GM12878 (cell line): Measurements from ENCODE around the gene RAB4B. TPM values are rescaled to one million over a fixed set of nuclear protein-coding genes. Genes with fewer than 3 reads are reported as not detected.

ENCODE experiments used
- ATAC-seq: fragments of 200-7000 bp; cut with Tn5 transposase; 3 replicates; pipeline ENCODE4 v1.9.1; 2020; ENCODE audit warnings: mild to moderate bottlenecking, moderate library complexity
- BruUV-seq: library from RNA; stranded (reverse); fragments of 400-500 nt; replicated peaks from 2 replicates; lab custom pipeline; 2021; lab: Mats Ljungman, UMichigan
- CTCF ChIA-PET: fragments of 300-600 bp; sonication (Branson Sonifier 250); formaldehyde crosslinking; extraction: SDS; loops from one replicate; lab custom pipeline; 2021; ENCODE audit warnings: inconsistent platforms; lab: Yijun Ruan, JAX
- POLR2A ChIA-PET: fragments of 350-600 bp; formaldehyde crosslinking; extraction: SDS; loops from one replicate; lab custom pipeline; 2021; ENCODE audit warnings: inconsistent platforms; lab: Charles Lee
- RAD21 ChIA-PET: fragments of 300-600 bp; sonication (Branson Sonifier 250); formaldehyde crosslinking; loops from one replicate; lab custom pipeline; 2023; ENCODE audit warnings: antibody characterized with exemption; ENCODE audit not compliant: unreplicated experiment; lab: Charles Lee
- SMC1A ChIA-PET: fragments of 300-600 bp; sonication (Branson Sonifier 250); formaldehyde crosslinking; loops from one replicate; lab custom pipeline; 2023; ENCODE audit not compliant: unreplicated experiment, uncharacterized antibody; lab: Charles Lee
- DNase-seq: peaks from one replicate; pipeline ENCODE4 v3.0.0-alpha.2; 2011; ENCODE audit warnings: low read depth, low spot score
- FAIRE-seq: peaks from 3 replicates; lab custom pipeline; 2011; peaks lifted over from hg19 to GRCh38; lab: Jason Lieb, UNC
- H2AFZ ChIP-seq: 2 replicates; pipeline ENCODE4 v1.6.0; 2011; ENCODE audit warnings: low read depth, low read length, control low read depth; ENCODE audit not compliant: control insufficient read depth
- H3K27ac ChIP-seq: 2 replicates; pipeline ENCODE4 v1.5.1; 2011; ENCODE audit warnings: control low read depth; ENCODE audit not compliant: control insufficient read depth, insufficient read depth
- H3K27me3 ChIP-seq, 2 experiments: replicated peaks in 1 of 2; 2 replicates each; pipeline versions ENCODE4 v1.6.0 to v1.6.1; 2011; ENCODE audit warnings: low read length in 1 of 2; ENCODE audit not compliant: control insufficient read depth in 2 of 2, insufficient read depth in 2 of 2
- H3K36me3 ChIP-seq, 2 experiments: 2 replicates each; pipeline ENCODE4 v1.5.1; 2011; ENCODE audit warnings: low read length in 1 of 2; ENCODE audit not compliant: control insufficient read depth in 2 of 2, insufficient read depth in 2 of 2
- H3K4me1 ChIP-seq: 2 replicates; pipeline ENCODE4 v1.6.1; 2011; ENCODE audit warnings: mild to moderate bottlenecking, low read length, moderate library complexity, mixed read lengths; ENCODE audit not compliant: control insufficient read depth, insufficient read depth
- H3K4me2 ChIP-seq: 2 replicates; pipeline ENCODE4 v1.6.0; 2011; ENCODE audit warnings: control low read depth; ENCODE audit not compliant: control insufficient read depth, insufficient read depth
- H3K4me3 ChIP-seq: fragments of 200-600 bp; sonication (generic); 2 replicates; pipeline ENCODE4 v1.5.1; 2016
- H3K79me2 ChIP-seq: 2 replicates; pipeline ENCODE4 v1.6.0; 2011; ENCODE audit warnings: low read length; ENCODE audit not compliant: control insufficient read depth, insufficient read depth
- H3K9ac ChIP-seq: 2 replicates; pipeline ENCODE4 v1.8.0; 2011; ENCODE audit warnings: low read length, control low read depth, mixed read lengths; ENCODE audit not compliant: control insufficient read depth, insufficient read depth
- H3K9me3 ChIP-seq: replicated peaks from 3 replicates; pipeline ENCODE4 v1.5.1; 2011; ENCODE audit warnings: mild to moderate bottlenecking, low read length; ENCODE audit not compliant: control insufficient read depth, insufficient read depth
- H4K20me1 ChIP-seq: 2 replicates; pipeline ENCODE4 v1.6.0; 2011; ENCODE audit not compliant: control insufficient read depth, insufficient read depth
- CHD1 ChIP-seq: IDR thresholded peaks from 2 replicates; pipeline ENCODE4 v1.6.1; 2012; ENCODE audit warnings: low read depth, low read length, improper control_type of control experiment
- POLR2AphosphoS2 ChIP-seq: IDR thresholded peaks from 2 replicates; pipeline ENCODE4 v1.6.1; 2011; ENCODE audit warnings: low read depth, mild to moderate bottlenecking, low read length, improper control_type of control experiment, moderate library complexity
- REST ChIP-seq: IDR thresholded peaks from 2 replicates; pipeline ENCODE4 v1.6.1; 2012; ENCODE audit warnings: mild to moderate bottlenecking, low read depth, low read length
- RUNX3 ChIP-seq: IDR thresholded peaks from 2 replicates; pipeline ENCODE4 v1.6.1; 2012; ENCODE audit warnings: low read length, inconsistent platforms
- SP1 ChIP-seq: IDR thresholded peaks from one replicate; pipeline ENCODE4 v1.6.1; 2011; ENCODE audit warnings: low read depth, low read length
- STAT3 ChIP-seq: IDR thresholded peaks from 2 replicates; pipeline ENCODE4 v1.6.1; 2011; ENCODE audit warnings: low read depth, low read length, improper control_type of control experiment
- WGBS: methylation state at CpG from one replicate; pipeline ENCODE4 v1.1.6; 2016; ENCODE audit warnings: low lambda C conversion rate; ENCODE audit not compliant: insufficient replicate concordance, insufficient coverage; ENCODE audit errors: missing lambda C conversion rate; 5-methylcytosine and 5-hydroxymethylcytosine counted together
- in situ Hi-C: fragments of 300-500 bp; cut with MboI; formaldehyde crosslinking; loops from 9 replicates; pipeline ENCODE4 v1.14.3; 2018; ENCODE audit warnings: mixed read lengths
- intact Hi-C: fragments of 100-400 bp; cut with micrococcal nuclease; formaldehyde crosslinking; loops from one replicate; pipeline ENCODE4 v1.14.2; 2022; ENCODE audit not compliant: unreplicated experiment
- polyA plus RNA-seq, 11 experiments: library from polyadenylated mRNA; depleted of rRNA in 4 of 11; unstranded in 6 of 11; stranded (reverse) in 5 of 11; fragments of >200 nt; fragmentation: Nextera tagmentation in 4 of 11; fragmentation: Illumina TruSeq in 1 of 11; extraction: Ambion mirVana in 4 of 11; extraction: Trizol in 1 of 11; gene quantifications; 1 replicate in 1 of 11; 2 replicates in 10 of 11; pipeline versions ENCODE4 v1.2.1 to v1.2.3, GENCODE V29; 2011 to 2016; ENCODE audit warnings: inconsistent platforms in 2 of 11, missing spikeins in 2 of 11, low read depth in 1 of 11
- total RNA-seq, 4 experiments: library from RNA; depleted of rRNA in 3 of 4; stranded (reverse); fragments of >200 nt in 3 of 4; fragmentation: Illumina TruSeq in 1 of 4; extraction: Trizol in 1 of 4; gene quantifications; 2 replicates each; pipeline versions ENCODE4 v1.2.1 to v1.2.3, GENCODE V29; 2013 to 2021

RAB4B gene
- total and polyA plus RNA-seq, 10 of the 15 experiments (the other 5 are each of a cell fraction or from before 2014, with no cell fraction given) = 0.60 to 51.5 (median 27.7) TPM

GRCh38 chr19:40827386-40828247 lies 49.6 kb downstream of the RAB4B start:
- POLR2A ChIA-PET = interaction anchor here (0.6 kb wide), 1 partner anchor 130 kb away, joined by 3 read pairs; no protein-coding TSS in a partner anchor
- CTCF ChIA-PET = interaction anchor here (1.0 kb wide), 1 partner anchor 165 kb away, joined by 3 read pairs; no protein-coding TSS in a partner anchor
- ATAC-seq = no peak
- FAIRE-seq = no peak
- Histone ChIP-seq H2AFZ (no peak overlapping the region), H3K36me3 (no peaks in the 10 kb centered on the region), H3K9me3 (no peaks in the 10 kb centered on the region), H3K27me3 (no peaks in the 10 kb centered on the region), H3K9ac (no peak overlapping the region), H3K4me3 (no peak overlapping the region), H3K4me1 (peaks cover 4% of the 10 kb centered on the region), H3K79me2 (no peaks in the 10 kb centered on the region), H4K20me1 (no peaks in the 10 kb centered on the region), H3K27ac (no peak overlapping the region), H3K4me2 (no peak overlapping the region)
- no TSS peak for BruUV-seq
- TF ChIP-seq RUNX3 = no peak
- no peak for TF ChIP-seq CHD1
- TF ChIP-seq STAT3 = no peak
- no peak for TF ChIP-seq SP1
- no peak for TF ChIP-seq REST
- TF ChIP-seq POLR2AphosphoS2 = no peak
- DNase-seq = no peak
- in situ Hi-C loops (no loop called here), intact Hi-C loops (no loop called here)
- SMC1A ChIA-PET = no interaction called here
- 82% methylated on average over 22 of the region's 22 CpGs for WGBS
- RAD21 ChIA-PET = no interaction called here
